SU-DHL-6 (cell line): ENCODE measurements around the gene KRT36.

Experiments used
- CTCF ChIP-seq: fragments of 200-600 bp; sonication (generic); IDR thresholded peaks from one replicate; pipeline ENCODE4 v1.5.1; 2017; ENCODE audit warnings: antibody characterized with exemption, mild to moderate bottlenecking, low read length, moderate library complexity; ENCODE audit not compliant: insufficient read depth, poor library complexity, severe bottlenecking
- EZH2phosphoT487 ChIP-seq: fragments of 200-600 bp; sonication (generic), shearing (Covaris generic); conservative IDR thresholded peaks from 2 replicates; pipeline ENCODE4 v1.6.1; 2018; ENCODE audit warnings: mild to moderate bottlenecking, antibody characterized with exemption, low read length, moderate library complexity, mixed read lengths

GRCh38 chr17:41538565-41538991 lies 48.9 kb upstream of the KRT36 start:
- no peak for TF ChIP-seq CTCF
- TF ChIP-seq EZH2phosphoT487, result no peak
